Stimulated activated CD4-positive, alpha-beta T cell treated with anti-CD3 and anti-CD28 coated beads, TNF-alpha, amount 100 ng/mL, for 1 hour (primary cell): Measurements from ENCODE around the gene VSTM2B.
"Not testable (repeated sequence)": the region's sequence is repeated elsewhere in the genome, so short reads cannot be mapped to it uniquely, and the experiment has no call there.

Experiments used
- DNase-seq, 3 donors: peaks; one replicate each; pipeline ENCODE4 v3.0.0-alpha.2; 2020; ENCODE audit warnings: low read depth in 3 of 3, low spot score in 1 of 3

The VSTM2B gene

DNA sequence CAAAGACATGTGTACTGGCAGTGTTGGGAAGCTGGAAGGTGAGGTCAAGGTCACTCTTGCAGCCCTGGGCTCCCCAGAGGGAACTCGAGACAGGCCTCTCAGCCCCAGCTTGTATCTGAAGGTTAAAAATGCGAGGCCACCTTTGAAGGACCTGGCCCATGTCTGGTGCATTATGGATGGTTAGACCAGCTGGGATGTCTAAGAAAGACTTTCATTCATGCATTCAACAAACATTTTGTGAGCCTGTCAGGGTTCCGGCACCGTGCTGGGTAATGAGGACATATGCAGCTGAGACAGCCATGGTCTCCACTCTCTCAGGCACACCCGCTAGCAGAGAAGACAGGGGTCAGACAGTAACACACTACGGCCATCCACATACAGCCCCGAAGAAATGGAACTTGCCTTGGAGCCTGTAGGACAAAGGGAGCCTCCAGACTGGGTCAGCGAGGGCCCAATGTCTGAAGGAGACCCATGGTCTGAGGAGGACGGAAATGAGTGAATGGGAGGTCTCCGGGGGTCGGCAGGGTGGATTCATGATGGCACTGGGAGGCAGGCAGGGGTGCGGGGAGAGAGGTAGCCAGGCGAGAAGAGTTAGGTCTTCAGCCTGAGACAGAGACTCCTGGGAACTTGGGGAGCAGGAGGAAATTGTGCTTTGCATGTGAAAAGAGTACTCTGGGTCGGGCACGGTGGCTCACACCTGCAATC, 19.0 kb downstream of the VSTM2B start:
- DNase-seq: no peak

DNA sequence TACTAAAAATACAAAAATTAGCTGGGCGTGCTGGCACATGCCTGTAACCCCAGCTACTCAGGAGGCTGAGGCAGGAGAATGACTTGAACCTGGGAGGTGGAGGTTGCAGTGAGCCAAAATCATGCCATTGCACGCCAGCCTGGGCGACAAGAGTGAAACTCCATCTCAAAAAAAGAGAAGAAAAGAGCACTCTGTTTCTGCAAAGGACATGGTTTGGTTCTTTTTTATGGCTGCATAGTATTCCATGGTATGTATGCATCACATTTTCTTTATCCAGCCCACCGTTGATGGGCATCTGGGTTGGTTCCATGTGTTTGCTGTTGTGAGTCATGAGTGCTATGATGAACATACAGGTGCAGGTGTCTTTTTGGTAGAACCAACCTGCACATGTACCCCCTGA, 19.7 kb downstream of the VSTM2B start:
- DNase-seq: not testable (repeated sequence)

DNA sequence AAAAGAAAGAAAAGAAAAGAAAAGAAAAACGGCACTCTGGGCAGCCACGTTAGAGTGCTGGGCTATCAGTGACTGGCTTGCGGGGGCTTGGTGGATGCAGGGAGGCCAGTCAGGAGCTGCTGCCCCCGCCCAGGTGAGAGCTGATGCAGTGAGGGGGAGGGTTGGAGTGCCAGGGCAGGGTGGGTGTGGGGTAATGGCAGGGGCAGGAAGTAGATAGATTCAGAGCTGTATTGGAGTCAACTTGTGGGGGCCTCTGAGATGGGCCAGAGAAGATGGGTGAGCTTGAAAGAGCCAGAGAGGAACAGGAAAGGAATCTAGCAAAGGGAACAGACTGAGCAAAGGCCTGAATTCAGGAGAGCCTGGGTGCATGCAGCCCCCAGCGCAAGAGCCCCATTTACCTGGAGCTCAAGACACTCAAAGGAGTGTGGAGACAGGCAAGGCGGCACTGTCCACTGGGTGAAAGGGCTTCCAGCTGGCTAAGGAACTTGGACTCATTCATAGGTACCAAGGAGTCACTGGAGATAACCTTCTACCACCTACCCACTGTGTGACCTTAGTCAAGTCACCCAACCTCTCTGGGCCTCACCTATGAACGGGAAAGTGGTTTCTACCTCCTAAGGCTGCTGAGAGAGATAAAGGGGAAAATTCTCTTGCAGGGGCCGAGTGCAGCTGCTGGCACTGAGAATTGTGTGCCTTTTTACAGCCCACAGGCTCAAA, 20.2 kb downstream of the VSTM2B start:
- no peak for DNase-seq

DNA sequence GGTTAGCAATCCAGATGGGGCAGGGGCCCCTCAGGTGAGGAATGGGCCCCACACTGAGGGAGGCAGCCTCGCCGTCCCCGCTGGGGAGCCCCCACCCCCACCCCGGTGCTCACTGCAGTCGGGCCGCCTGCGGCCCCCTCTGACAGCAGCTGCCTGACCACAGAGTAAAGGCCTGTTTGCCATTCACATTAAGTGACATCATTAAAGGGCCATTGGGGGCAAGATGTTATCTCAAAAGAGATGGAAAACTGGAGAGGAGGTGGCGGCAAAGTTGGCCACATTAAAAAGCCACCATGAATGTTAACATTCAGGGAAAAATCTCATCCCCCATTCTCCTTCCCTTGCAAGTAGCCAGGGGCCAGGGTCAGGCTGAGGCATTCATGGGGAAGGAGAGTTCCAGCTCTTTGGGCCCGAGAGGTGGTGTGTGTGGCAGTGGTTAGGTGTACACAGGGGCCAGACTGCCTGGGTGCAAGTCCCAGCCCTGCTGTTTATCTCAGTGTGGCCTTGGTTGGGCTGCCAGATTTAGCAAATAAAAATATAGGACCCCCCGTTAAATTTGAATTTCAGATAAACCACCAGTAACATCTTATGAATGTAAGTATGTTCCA, 20.9 kb downstream of the VSTM2B start:
- DNase-seq: no peak

DNA sequence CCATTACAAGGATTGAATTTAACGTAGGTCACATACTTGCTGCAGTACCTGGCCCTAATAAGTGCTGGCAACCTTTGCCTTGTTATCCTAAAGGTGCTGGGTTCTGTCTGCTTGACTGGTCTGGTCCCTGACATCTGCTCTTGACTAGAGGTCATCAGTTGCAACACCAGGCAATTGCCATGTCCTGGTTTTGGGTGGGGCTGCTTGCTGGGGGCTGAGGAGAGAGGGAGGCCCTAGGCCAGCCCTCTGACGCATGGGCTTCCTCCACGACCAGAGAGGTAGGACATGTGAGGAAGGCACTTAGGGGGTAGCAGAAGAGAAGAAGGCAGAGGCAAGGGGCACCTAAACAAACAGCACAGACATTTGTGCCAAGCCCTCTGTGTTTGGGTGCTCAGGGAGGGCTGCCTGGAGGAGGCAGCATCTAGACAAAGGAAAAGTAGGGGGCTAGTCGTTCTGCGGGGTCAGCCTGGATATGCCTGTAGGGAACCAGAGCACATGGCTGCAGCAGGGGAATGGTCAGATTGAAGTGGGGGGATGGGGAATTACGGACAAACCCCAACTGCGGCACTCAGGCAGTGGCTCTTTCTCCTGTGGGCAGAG, 21.7 kb downstream of the VSTM2B start:
- no peak for DNase-seq

DNA sequence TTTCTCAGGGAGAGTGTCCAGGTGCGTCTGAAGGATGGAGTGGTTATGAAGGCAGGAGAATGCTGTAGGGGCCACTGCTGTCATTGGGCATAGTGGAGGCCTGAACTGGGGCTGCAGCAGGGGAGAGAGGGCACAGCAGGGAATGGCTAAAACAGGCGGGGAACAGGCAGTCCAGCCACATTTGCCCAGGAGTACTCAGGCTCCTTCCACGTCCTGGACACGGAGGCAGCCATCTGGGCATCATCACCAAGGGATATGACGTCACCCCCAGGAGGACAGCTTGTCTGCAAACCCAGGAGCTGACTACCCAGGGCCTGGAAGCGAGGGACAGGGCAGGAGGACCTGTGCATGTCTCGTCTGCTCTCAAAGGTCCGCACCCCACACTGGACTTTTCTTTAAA, 22.2 kb downstream of the VSTM2B start:
- no peak for DNase-seq

DNA sequence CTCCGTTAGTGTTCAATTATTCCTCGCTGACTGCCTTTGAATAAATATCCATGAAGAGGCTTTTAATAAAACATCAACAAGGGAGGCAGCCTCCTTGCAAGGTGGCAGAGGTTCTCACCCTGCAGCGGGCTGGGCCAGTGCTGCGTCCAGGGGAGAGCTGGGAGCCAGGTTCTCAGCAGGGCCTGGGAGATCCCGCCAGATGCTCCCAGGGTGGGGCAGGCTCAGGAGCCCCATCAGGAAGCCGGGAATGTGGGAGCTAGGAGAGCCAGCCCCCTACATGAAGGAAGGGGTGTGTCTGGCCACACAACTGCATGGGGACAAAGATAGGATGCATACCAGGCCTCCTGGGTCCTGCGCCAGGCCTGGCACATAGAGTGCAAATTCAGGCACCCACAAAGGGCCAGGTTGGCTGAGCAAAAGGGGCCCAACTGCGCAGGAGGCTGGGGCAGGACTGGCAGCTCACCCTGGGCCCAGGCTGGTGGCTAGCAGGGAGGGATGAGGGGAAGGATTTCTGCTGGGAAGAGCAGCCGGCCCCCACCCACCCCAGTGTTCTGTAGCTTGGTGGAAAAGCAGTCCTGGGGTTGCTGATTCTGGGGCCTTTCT, 22.8 kb downstream of the VSTM2B start:
- DNase-seq: no peak

DNA sequence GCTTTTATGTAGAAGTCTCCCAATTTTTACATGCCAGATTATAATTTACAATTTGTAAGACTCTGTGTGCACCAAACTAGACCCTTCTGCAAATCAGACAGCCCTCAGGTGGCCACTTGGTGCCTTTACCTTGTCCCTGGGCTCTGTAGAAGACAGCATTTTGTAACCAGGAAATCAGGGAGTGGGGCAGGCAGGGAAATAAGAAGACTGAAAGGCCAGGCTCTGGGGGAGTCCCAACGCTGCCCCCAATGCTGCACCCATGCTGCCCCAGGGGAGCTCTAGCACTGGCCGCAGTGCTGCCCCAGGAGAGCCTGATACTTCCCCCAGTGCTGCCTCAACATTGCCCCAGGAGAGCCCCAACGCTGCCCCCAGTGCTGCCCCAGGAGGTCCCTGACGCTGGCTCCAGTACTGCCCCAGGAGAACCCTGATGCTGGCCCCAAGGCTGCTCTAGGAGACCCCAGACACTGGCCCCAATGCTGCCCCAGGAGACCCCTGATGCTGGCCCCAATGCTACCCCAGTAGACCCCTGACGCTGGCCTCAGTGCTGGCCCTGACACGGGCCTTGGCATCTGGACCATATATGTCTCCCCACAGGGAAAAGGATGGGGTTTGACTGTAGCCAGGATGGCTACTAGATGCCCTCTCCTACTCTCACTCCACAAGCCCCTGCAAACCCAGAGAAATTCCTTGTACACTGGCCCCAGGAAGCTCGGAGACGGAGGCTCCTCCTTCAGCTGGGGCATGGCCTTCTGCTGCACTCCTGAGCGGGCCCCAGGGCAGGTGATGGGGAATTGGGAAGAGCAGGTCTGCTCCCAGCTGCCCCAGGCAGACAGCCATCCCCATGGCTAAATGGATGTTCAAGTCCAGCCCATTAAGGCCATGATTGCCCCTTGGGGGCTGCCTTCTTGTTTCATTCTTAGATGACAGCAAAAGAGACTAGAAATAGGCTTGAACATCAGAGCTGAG, 23.6 kb downstream of the VSTM2B start:
- no peak for DNase-seq

DNA sequence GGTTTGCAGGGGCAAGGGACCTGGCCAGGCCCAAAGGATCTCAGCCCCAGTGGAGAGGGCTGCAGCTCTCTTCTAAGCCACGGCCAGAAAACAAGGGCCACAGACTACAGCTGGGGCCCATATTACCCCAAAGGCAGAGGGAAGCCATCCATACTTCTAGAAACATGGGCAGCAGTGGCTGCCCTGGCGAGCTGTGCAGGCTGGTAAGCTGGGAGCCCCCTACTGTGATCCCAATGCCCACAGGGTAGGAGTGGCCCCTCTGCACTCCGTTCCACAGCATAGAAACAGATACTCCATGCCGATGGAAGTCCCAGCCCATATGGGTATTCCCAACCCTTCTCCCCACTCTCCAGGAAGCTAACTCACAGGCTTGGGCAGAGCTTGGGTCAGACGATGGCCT, 25.1 kb downstream of the VSTM2B start:
- DNase-seq: no peak

DNA sequence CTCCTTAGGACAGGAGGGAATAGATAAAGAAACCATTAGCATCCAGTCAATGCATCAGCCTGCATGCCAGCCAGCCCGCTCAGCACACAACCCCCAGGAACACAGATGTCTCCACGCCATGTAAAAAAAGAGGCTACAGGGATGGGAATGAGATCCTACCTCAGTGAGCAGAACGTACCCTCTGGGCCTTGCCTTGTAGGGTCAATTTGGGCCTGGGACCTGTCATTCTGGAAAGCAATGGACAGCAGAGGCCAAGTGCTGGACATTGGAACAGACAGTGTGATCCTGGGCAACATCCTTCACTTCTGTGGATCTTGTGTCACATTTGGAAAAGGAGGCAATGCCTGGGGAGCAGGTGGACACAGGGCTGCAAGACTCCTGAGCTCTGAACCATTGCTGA, 26.0 kb downstream of the VSTM2B start:
- no peak for DNase-seq

DNA sequence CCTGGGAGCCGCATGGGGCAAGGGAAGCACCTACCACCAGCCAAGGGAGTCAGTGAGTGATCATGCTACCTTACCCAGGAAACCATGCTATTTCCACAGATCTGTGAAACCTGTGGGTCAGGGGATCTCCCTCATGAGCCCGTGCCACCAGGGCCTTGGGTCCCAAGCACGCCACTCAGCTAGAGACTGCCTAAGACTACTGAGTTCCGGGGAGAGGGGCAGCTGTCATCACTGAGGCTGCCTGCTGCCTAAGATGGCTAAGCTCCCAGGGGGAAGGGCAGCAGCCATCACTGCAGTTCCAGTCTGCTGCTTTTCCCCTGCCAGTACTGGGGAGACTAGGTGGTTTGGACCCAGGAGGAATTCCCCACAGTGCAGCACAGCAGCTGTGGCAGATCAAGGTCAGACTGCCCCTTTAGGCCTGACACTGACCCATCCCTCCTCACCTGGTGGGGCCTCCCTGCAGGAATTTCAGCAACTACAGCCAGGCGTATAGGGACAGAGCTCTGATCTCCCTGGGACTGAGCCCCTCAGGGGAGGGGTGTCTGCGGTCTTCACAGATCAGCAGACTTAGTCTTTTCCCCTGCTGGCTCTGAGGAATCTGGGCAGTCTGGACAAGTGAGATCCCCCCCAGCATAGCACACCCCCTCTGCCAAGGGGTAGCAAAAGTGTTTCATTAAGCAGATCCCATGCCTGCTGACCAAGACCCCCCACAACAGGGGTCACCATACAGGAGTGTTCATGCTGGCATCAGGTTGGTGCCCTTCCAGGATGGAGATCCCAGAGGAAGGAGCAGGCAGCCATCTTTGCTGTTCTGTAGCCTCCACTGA, 26.9 kb downstream of the VSTM2B start:
- no peak for DNase-seq

DNA sequence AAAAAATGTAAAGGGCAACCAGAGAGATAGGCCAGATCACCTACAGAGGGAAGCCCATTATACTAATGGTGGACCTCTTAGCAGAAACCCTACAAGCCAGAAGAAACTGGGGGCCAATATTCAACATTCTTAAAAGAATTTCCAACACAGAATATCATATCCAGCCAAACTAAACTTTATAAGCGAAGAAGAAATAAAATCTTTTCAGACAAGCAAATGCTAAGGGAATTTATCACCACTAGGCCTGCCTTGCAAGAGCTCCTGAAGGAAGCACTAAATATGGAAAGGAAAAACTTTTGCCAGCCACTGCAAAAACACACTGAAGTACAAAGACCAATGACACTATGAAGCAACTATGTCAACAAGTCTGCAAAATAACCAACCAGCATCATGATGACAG, 28.4 kb downstream of the VSTM2B start:
- no peak for DNase-seq

DNA sequence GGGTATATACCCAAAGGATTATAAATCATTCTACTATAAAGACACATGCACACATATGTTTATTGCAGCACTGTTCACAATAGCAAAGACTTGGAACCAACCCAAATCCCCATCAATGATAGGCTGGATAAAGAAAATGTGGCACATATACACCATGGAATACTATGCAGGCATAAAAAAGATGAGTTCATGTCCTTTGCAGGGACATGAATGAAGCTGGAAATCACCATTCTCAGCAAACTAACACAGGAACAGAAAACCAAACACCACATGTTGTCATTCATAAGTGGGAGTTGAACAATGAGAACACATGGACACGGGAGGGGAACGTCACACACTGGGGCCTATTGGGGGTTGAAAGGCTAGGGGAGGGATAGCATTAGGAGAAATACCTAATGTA, 33.3 kb downstream of the VSTM2B start:
- DNase-seq: not testable (repeated sequence)

DNA sequence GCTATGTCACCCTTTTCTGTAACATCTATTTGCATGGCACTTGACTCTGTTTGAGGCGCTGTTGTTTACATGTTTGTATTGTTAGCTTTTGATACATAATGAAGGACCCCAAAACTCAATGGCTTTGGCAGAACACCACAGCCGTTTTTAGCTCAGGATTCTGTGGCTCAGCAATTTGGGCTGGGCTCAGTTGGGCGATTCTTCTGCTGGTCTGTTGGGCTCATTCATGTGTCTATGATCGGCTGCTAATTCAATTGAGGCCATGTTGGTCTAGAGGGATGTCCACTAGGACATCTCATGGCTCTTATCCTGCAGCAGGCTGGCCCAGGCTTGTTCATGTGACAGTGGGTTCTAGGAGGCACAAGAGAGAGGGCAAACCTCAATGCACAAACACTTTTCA, 33.9 kb downstream of the VSTM2B start:
- DNase-seq: no peak

DNA sequence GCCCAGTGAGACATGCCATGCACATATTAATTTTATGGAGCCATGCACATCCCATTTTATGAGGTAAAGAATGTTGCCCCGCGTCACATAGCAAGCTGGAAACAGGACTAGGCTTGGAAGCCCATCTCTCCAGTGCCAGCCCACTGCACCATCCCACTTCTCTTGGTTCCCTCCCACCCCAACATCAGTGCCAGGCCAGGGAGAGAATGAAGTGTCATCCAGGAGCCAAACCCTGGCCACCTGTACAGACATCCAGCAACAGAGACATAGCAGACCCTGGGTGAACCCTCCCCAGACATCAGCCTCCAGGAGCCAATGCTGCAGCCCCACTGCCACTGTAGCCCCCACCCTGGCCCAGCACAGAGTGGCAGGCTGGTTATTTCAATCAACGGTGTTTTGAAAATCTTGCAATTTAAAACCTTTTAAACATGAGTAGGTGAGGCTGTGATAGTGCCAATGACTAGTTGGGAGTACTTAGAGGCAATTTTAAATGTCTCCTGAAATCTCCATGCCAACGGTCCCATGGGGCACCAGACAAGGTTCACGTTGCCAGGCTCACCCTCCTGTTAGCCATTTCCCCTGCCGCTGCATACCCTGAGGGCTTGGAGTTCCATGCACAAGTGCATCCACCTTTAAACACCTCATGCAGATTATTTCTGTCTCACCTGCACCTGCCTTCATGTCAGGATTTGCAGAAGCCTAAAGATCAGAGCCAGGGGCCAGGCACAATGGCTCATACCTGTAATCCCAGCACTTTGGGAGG, 34.7 kb downstream of the VSTM2B start:
- no peak for DNase-seq

DNA sequence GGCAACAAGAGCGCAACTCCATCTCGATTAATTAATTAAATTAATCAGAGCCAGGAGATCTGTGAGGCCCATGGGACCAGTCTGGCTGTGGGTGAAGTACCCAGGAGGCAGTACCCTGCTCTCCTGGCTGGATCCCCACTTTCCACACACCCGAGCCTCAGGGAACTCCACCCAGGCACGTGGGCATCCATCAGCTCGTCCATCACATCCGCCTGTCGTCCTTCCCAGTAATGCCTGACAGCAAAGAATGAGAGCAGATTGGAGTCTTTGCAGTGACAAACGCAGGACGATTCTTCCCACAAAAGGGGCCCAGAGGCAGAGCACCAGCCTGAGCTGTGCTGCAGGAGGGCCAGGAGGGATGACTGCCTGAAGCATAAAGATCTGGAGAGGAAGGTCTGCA, 35.8 kb downstream of the VSTM2B start:
- no peak for DNase-seq

DNA sequence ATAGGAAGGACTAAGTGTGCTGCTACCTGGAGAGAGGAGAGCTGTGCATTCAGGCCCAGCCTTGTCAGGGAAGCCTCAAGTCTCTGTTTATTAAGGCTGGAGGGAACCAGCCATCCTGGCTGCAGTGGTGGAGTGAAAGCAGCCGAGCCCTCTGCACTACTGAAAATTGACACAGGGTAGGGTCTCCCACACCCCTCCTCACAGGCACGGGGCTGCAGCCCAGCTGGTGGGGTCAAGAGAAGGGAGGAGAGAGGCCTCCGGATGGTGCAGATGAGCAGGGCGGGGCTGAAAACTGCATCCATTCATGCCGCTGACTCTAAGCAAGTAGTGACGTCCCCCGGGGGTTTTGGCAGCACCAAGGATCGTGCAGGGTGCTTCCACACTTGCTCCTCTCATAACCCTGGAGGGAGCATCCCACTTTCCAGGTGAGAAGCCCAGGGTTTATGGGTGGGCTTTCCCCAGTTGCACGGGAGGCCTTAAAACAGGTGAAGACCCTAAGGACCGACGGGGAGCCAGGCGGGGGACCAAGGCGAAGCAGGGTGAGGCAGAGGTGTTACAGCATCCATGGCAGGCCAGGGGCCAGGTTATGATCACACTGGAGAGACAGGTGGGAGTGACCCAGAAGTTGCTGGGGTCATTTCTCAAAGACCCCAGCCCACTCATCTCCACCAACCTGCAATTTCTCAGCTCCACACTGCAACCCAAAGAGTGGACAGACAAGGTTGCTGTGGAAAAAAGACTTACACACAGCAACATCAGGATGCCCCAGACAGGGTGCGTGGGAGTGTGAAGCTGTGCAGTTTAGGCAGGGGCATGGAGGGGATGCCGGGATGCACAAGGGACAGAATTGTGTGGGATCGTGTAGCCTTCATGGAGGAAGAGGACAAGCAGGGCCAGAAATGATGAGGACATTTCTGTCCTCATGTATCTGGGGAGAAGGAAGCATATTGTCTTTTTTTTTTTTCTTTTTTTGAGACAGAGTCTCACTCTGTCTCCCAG, 36.8 kb downstream of the VSTM2B start:
- no peak for DNase-seq
